Neural cell (in vitro differentiated cells): ENCODE data around the gene NUDT4. TPM values are rescaled to one million over a fixed set of nuclear protein-coding genes. Genes with fewer than 3 reads are reported as not detected.
"Not testable (repeated sequence)": the region's sequence is repeated elsewhere in the genome, so short reads cannot be mapped to it uniquely, and the experiment has no call there.

Experiments used
- H2AFZ ChIP-seq: fragments of 200-600, 300-800 bp; sonication (generic), shearing (Covaris generic); 2 replicates; pipeline ENCODE4 v1.6.0; 2014; ENCODE audit warnings: low read depth, mild to moderate bottlenecking, antibody characterized with exemption, low read length, moderate library complexity
- H3F3A ChIP-seq: fragments of 200-600 bp; shearing (Covaris generic); 2 replicates; pipeline ENCODE4 v1.6.1; 2016; ENCODE audit warnings: mild to moderate bottlenecking, moderate library complexity, mixed read lengths, antibody characterized with exemption, low read length; ENCODE audit not compliant: insufficient read depth, poor library complexity, severe bottlenecking
- H3K27ac ChIP-seq: fragments of 200-600, 300-800 bp; sonication (generic), shearing (Covaris generic); 2 replicates; pipeline ENCODE4 v1.5.1; 2014; ENCODE audit warnings: mild to moderate bottlenecking, low read length, moderate library complexity
- H3K27me3 ChIP-seq: fragments of 300-800, 200-600 bp; sonication (generic), shearing (Covaris generic); 2 replicates; pipeline ENCODE4 v1.6.0; 2014; ENCODE audit warnings: mild to moderate bottlenecking, low read depth, low read length, moderate library complexity; ENCODE audit not compliant: insufficient read depth
- H3K36me3 ChIP-seq: fragments of 300-800, 200-600 bp; sonication (generic), shearing (Covaris generic); 2 replicates; pipeline ENCODE4 v1.5.1; 2014; ENCODE audit warnings: mild to moderate bottlenecking, antibody characterized with exemption, low read length, moderate library complexity; ENCODE audit not compliant: insufficient read depth
- H3K4me2 ChIP-seq: fragments of 300-800, 200-600 bp; sonication (generic), shearing (Covaris generic); 2 replicates; pipeline ENCODE4 v1.6.0; 2014; ENCODE audit warnings: mild to moderate bottlenecking, low read length
- H3K4me3 ChIP-seq: fragments of 300-800, 200-600 bp; sonication (generic), shearing (Covaris generic); 2 replicates; pipeline ENCODE4 v1.5.1; 2014; ENCODE audit warnings: mild to moderate bottlenecking, low read length, moderate library complexity
- H3K79me2 ChIP-seq: fragments of 200-600 bp; shearing (Covaris generic); replicated peaks from 2 replicates; pipeline ENCODE4 v1.6.0; 2014; ENCODE audit warnings: mild to moderate bottlenecking, low read length, moderate library complexity; ENCODE audit not compliant: insufficient read depth
- H3K9ac ChIP-seq: fragments of 300-800, 200-600 bp; sonication (generic), shearing (Covaris generic); 2 replicates; pipeline ENCODE4 v1.6.1; 2016; ENCODE audit warnings: mild to moderate bottlenecking, low read length, mixed read lengths
- H3K9me2 ChIP-seq: fragments of 200-600 bp; shearing (Covaris generic); 2 replicates; pipeline ENCODE4 v1.6.1; 2016; ENCODE audit warnings: mild to moderate bottlenecking, low read length, mixed read lengths; ENCODE audit not compliant: insufficient read depth
- H3K9me3 ChIP-seq: fragments of 200-600, 300-800 bp; sonication (generic), shearing (Covaris generic); 2 replicates; pipeline ENCODE4 v1.6.1; 2016; ENCODE audit warnings: mild to moderate bottlenecking, mixed run types, low read length, moderate library complexity, mixed read lengths
- H4K20me1 ChIP-seq: fragments of 200-600 bp; shearing (Covaris generic); 2 replicates; pipeline ENCODE4 v1.6.1; 2016; ENCODE audit warnings: mild to moderate bottlenecking, mixed run types; ENCODE audit not compliant: insufficient read depth
- CTCF ChIP-seq: fragments of 450-650 bp; IDR thresholded peaks from 2 replicates; pipeline ENCODE4 v1.5.1; 2014; ENCODE audit warnings: antibody characterized with exemption, mild to moderate bottlenecking, moderate library complexity; ENCODE audit not compliant: poor library complexity, severe bottlenecking
- EP300 ChIP-seq: fragments of 450-650 bp; conservative IDR thresholded peaks from 2 replicates; pipeline ENCODE4 v1.6.1; 2014; ENCODE audit warnings: antibody characterized with exemption, mild to moderate bottlenecking, moderate library complexity; ENCODE audit not compliant: poor library complexity, severe bottlenecking
- EZH2 ChIP-seq: fragments of 200-600, 300-800 bp; shearing (Covaris generic), sonication (generic); IDR thresholded peaks from 2 replicates; pipeline ENCODE4 v1.6.1; 2014; ENCODE audit warnings: antibody characterized with exemption, low read length, borderline replicate concordance, mild to moderate bottlenecking; ENCODE audit not compliant: insufficient read depth, poor library complexity, severe bottlenecking
- MXI1 ChIP-seq: fragments of 450-650 bp; conservative IDR thresholded peaks from 2 replicates; pipeline ENCODE4 v1.6.1; 2014; ENCODE audit warnings: antibody characterized with exemption, mild to moderate bottlenecking; ENCODE audit not compliant: poor library complexity, severe bottlenecking
- POLR2AphosphoS5 ChIP-seq: IDR thresholded peaks from 2 replicates; pipeline ENCODE4 v1.6.1; 2012
- RAD21 ChIP-seq: fragments of 450-650 bp; conservative IDR thresholded peaks from 2 replicates; pipeline ENCODE4 v1.6.1; 2014; ENCODE audit warnings: antibody characterized with exemption, mild to moderate bottlenecking, moderate library complexity
- SMC3 ChIP-seq: fragments of 450-650 bp; conservative IDR thresholded peaks from 2 replicates; pipeline ENCODE4 v1.6.1; 2014; ENCODE audit warnings: antibody characterized with exemption, mild to moderate bottlenecking, moderate library complexity; ENCODE audit not compliant: poor library complexity
- TAF1 ChIP-seq: IDR thresholded peaks from 2 replicates; pipeline ENCODE4 v1.6.1; 2012; ENCODE audit warnings: low read depth
- polyA plus RNA-seq: library from polyadenylated mRNA; depleted of rRNA; stranded (reverse); fragments of >200 nt; gene quantifications from 2 replicates; pipeline ENCODE4 v1.2.3, GENCODE V29; 2014
- TF ChIP-seq, protein P1 (sequence below): IDR thresholded peaks from 2 replicates; pipeline ENCODE4 v1.6.1; 2012; ENCODE audit warnings: borderline replicate concordance

NUDT4 gene
- polyA plus RNA-seq, 1 donor from 2014 or later = 39.9 TPM

DNA sequence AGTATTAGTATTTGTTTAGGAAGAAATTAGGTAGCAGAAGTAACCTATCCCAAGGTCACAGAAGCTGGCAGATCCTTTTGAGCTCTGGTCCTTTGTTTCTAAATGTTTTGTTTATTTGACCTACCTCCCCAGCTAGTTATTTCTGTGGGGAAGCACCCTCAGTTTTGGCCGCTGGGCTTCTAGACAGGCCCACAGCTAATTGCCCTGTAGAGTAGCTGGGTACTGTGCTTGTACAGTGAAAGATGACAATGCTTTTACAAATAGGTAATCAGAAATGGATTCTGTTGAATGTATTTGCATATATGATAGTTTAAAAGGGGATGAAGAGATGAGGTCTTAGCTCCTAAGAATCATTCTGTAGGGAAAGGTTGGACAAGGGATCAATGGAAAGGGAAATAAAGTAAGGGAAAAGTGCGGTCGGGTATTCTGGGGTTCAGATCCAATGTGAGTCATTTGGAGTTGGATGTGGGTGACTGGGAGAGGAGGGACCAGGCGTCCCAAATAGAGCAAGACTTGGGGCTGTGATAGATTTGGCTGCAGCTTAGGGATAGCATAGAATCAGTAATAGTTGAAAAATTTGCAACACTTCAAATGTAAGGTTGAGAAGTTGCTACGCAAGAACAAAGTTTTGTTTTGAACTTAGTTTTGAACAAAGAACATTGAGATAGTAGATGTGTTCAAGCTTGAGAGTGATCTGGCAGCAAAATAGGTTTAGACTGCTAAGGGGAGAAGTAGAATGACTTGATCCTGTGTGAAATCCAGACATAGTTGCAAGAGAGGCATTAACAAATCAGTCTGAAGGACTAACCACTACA is 3.6 kb downstream of the NUDT4 start:
- Histone ChIP-seq H3K9ac (peak overlapping the region; percentile 86), H2AFZ (no peak overlapping the region), H3K79me2 (peaks cover 72% of the 10 kb centered on the region), H3K27me3 (no peaks in the 10 kb centered on the region), H3K36me3 (no peaks in the 10 kb centered on the region), H3K4me3 (peak overlapping the region; percentile 90), H3K9me3 (no peaks in the 10 kb centered on the region), H3K4me2 (peak overlapping the region; percentile 83), H3K27ac (no peak overlapping the region), H3F3A (no peaks in the 10 kb centered on the region), H4K20me1 (no peaks in the 10 kb centered on the region), H3K9me2 (no peaks in the 10 kb centered on the region)
- TF ChIP-seq EP300 (no peak), POLR2AphosphoS5 (no peak), EZH2 (no peak), MXI1 (no peak), SMC3 (no peak), CTCF (no peak), TAF1 (no peak), RAD21 (no peak)
- TF ChIP-seq, protein P1, sequence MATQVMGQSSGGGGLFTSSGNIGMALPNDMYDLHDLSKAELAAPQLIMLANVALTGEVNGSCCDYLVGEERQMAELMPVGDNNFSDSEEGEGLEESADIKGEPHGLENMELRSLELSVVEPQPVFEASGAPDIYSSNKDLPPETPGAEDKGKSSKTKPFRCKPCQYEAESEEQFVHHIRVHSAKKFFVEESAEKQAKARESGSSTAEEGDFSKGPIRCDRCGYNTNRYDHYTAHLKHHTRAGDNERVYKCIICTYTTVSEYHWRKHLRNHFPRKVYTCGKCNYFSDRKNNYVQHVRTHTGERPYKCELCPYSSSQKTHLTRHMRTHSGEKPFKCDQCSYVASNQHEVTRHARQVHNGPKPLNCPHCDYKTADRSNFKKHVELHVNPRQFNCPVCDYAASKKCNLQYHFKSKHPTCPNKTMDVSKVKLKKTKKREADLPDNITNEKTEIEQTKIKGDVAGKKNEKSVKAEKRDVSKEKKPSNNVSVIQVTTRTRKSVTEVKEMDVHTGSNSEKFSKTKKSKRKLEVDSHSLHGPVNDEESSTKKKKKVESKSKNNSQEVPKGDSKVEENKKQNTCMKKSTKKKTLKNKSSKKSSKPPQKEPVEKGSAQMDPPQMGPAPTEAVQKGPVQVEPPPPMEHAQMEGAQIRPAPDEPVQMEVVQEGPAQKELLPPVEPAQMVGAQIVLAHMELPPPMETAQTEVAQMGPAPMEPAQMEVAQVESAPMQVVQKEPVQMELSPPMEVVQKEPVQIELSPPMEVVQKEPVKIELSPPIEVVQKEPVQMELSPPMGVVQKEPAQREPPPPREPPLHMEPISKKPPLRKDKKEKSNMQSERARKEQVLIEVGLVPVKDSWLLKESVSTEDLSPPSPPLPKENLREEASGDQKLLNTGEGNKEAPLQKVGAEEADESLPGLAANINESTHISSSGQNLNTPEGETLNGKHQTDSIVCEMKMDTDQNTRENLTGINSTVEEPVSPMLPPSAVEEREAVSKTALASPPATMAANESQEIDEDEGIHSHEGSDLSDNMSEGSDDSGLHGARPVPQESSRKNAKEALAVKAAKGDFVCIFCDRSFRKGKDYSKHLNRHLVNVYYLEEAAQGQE = no peak

DNA sequence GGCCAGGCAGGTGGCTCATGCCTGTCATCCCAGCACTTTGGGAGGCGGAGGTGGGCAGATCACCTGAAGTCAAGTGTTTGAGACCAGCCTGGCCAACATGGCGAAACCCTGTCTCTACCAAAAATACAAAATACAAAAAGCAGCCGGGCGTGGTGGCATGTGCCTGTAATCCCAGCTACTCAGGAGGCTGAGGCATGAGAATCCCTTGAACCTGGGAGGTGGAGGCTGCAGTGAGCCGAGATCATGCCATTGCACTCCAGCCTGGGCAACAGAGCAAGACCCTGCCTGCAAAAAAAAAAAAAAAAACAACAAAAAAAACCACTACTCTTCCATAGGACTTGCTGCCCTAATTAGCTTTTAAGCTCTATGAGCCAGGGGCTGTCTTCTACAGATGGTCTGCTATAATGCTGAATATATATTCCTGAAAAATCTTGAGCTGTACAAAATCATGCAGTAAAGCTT is 4.3 kb downstream of the NUDT4 start:
- H4K20me1 ChIP-seq = not testable (repeated sequence)

More for the DNA sequence above, 4.3 kb downstream of the NUDT4 start:
- H3K79me2 ChIP-seq = peaks cover 78% of the 10 kb centered on the region
- not testable (repeated sequence) for H3K9me2 ChIP-seq, H2AFZ ChIP-seq, H3K4me3 ChIP-seq, H3K9ac ChIP-seq, H3F3A ChIP-seq, H3K9me3 ChIP-seq, H3K27me3 ChIP-seq, H3K27ac ChIP-seq, H3K36me3 ChIP-seq, H3K4me2 ChIP-seq
